GM20431 (cell line): Measurements from ENCODE around the gene OLIG3.

Experiments used
- in situ Hi-C: fragments of 300-500 bp; cut with MseI, MboI; formaldehyde crosslinking; loops from one replicate; pipeline ENCODE4 v1.15.0; 2020; ENCODE audit warnings: low sequenced_read_pairs; ENCODE audit not compliant: unreplicated experiment

Gene OLIG3

DNA sequence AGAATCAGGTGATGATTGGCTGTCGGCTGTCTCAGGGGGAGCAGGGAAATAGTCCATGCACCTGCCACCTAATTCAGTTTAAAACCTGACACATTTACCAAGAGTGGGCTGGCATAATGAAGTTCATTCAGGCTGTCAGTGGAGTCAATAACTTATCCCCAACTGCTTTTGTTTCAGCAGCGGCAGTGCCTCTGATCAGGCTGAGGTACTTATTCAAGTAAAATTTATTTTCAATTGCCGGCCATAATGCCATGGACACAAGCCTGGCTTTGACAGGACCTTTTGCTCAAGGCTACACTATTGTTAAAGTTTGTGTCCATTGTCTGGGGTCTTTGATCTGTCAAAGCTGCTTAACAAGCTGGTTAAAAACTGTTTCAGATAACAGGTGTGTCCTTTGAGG, 20.6 kb downstream of the OLIG3 start:
- in situ Hi-C loops = no loop called here

DNA sequence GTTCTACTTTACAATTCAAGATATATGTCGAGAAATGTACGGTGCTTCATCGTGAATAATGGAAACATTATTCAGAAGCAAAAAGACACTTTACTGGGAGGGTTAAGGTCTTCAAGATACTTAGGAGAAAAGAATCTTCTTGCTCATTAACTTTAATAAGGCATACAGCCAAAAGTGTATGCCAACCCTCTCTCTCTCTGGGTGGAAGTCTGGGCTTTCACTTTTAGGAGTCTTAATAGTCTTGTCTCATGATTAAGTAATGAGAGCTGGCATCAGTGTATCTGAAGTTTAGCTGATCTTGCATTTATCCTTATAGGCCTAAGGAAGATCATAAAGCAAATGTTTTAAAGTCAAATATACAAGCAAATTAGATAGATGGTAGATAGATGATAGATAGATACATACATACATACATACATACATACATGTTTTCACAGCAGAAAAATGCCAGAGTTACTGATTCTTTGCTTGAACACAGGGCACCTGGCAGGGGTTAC, 21.5 kb downstream of the OLIG3 start:
- in situ Hi-C loops = no loop called here

DNA sequence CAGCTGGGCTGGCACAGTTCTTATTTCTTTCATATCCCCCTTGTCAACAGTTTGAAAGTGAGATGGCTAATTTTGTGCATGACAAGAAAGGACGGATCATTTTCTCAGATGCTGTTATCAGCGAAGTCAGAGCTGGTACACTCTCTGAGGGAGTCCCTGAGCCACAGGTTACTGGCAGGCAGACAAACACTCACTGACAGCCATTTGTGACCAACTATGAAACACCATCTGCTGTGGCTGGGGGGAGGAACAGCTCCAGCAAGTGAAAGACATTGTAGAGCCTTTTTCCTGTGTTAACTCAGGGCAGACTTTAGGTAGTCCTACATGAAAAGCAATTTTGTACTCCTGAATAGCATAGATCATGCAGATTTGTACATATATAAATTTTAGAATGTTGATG, 22.2 kb downstream of the OLIG3 start:
- in situ Hi-C loops = no loop called here

GRCh38 chr6:137471497-137471896, 22.7 kb downstream of the OLIG3 start:
- in situ Hi-C loops = no loop called here

DNA sequence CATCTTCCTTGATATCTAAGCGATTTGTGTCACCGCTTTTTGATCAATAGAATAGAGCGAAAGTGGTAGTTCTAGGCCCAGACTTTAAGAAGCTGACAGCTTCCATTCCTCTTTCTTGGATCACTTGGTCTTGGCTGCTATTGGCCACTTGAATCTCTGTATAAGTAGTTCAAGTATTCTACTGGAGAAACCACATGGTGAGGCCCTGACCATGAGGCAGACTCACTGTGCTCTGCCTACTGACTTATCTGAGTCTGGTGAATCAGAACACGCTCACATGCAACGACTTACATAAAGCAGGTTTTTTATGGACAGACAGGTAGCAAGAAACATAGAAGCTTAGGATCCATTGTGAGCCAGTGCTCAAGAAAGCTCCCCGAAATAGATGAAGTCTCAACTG, 27.0 kb downstream of the OLIG3 start:
- in situ Hi-C loops = no loop called here

DNA sequence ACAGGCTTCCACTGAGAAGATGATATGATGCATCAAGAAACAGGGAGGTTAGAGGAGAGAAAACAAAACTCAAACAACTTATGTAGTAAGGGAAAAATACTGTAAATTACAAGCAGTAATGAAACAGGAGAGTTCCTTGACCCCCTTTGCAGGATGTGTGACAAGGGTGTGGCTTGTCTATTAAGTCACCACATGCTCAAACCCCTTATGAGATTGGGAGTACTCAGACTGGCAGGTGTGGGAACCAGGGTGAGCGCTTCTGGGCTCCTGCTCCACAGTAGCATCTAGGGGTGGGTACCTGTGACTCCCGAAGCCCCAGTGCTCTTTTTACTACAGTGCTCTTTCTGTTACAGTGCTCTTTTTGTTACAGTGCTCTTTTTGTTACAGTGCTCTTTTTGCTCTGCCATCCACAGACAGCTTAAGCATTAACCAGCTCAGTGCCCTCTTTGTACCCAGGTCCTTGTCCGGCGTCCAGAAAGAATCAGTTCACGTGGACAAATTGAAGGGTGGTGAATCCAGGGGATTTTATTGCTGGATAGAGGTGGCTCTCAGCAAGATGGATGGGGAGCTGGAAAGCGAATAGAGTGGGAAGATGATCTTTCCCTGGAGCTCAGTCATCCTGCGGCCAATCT, 28.7 kb downstream of the OLIG3 start:
- in situ Hi-C loops = no loop called here

DNA sequence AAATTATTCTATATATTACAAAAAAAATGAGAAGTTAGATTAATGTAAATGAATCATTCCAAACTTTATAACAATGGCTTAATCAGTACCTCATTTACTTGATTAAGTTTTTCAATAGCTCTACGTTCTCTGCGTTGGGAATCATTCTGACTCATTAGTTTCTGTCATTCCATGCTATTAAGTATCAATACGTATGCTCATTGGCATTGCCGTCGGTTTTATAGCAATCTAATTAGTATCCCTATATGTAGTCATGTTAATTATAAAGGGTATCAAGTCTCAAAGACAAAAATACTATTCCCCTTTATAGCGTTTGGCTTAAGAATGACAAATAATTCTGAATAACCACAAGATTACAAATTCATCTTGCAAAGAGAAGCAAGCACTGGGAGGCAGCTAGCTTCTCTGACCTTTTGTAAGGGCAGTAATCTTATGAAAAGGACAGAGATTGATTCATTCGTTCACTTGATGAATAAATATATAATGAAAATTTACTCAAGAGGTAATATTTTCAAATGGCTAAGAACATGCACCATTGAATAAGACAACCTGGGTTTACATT, 41.8 kb downstream of the OLIG3 start:
- in situ Hi-C loops = no loop called here

GRCh38 chr6:137443901-137444300, 50.3 kb downstream of the OLIG3 start:
- in situ Hi-C loops = no loop called here
